Left colon (tissue), 2 donors: ENCODE data around the gene DBH. TPM values are rescaled to one million over a fixed set of nuclear protein-coding genes. Genes with fewer than 3 reads are reported as not detected.

Source experiments
- ATAC-seq: fragments of 200-7000 bp; cut with Tn5 transposase; one replicate; pipeline ENCODE4 v1.9.1; 2020; ENCODE audit warnings: mild to moderate bottlenecking, moderate library complexity
- DNase-seq, 2 donors: peaks; one replicate each; pipeline ENCODE4 v3.0.0-alpha.2; 2020
- intact Hi-C, 2 donors: fragments of 100-400 bp; cut with DNase I in 1 of 2; cut with micrococcal nuclease in 1 of 2; formaldehyde crosslinking; loops; one replicate each; pipeline versions ENCODE4 v1.11.2 to v1.14.0; 2022; cut with DNase I, micrococcal nuclease
- total RNA-seq, 2 donors: library from RNA; stranded (reverse); fragmentation: NEBNext Ultra II Directional; extraction: Animal tissue kit (Norgen Biotek cat#: 25700); gene quantifications; one replicate each; pipeline ENCODE4 v1.2.1, GENCODE V29; 2021
- donor health status: DM: no; HTN: no; CAD: no.
- donor health status: DM: yes; HTN: yes; CAD: no.

The DBH gene
- total RNA-seq, 2 donors from 2014 or later = not detected

DNA sequence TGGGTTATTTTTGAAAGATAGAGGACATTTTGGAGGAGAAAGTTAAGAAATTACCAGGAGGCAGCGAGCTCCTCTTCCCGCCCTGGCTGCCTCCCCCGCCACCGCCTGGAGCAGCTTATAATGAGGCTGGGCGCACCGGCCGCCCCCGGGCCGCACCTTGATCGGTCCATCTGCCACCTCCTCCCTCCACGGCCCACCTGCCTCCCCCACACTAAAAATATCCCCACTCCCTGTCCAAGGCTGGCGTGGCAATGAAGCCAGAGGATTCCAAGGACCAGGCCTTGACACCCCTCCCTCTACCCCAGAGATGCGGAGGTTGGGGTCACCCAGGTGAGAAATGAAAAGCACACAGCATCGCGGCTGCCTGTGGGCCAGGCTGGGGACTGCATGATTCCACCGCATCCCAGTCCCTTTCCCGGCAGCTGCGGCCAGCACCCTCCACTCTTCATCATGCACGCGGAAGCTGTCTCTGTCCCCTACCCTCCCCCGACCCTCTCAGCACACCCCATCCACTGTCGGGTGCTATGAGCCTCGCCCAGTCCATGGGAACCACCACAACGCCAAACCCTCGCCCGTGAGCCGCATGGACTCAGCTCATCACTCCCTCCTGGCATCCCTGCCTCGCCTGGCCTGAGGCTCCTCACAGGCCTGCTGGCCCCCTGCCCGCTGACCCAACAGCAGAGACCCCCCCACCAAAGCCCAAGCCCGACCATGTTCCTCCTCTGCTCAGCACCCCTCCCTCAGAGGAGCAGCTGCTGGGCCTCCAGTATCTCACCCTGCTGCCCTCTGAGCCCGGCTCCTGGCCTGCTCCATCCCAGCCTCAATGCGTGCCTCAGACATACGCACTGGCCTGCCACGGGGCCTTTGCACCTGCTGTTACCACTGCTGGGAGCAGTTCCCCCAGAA lies 51.9 kb downstream of the DBH start:
- ATAC-seq = no peak
- DNase-seq = no peak
- intact Hi-C loops = no loop called here

DNA sequence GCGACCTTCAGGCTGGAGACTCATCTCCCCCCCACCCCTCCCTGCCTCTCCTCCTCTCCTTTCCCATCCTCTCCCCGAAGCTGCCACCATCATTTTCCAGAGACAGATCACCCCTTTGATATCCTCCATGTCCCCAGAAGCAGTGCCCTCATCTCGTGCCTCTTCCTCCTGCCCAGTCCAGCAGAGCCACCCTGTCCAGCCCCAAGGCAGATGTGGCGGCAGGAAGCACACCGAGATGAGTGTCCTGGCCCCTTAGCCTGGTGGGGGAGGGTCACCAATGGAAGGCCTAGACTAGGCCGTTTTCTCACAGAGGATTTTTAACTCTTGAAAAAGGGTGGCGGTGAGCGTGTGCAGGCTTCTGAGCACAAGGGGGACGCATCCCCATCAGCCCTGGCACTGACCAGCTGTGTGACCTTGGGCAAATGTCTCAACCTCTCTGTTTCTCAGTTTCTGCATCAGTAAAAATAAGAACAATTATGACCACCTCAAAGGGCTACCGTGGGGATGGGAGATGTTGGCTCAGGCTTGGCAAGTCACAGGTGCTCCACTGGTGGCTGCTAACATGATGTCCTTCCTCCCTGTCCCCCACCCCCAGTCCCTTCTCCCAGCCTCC lies 53.1 kb downstream of the DBH start:
- DNase-seq (no peak), ATAC-seq (no peak)
- intact Hi-C loops = no loop called here

DNA sequence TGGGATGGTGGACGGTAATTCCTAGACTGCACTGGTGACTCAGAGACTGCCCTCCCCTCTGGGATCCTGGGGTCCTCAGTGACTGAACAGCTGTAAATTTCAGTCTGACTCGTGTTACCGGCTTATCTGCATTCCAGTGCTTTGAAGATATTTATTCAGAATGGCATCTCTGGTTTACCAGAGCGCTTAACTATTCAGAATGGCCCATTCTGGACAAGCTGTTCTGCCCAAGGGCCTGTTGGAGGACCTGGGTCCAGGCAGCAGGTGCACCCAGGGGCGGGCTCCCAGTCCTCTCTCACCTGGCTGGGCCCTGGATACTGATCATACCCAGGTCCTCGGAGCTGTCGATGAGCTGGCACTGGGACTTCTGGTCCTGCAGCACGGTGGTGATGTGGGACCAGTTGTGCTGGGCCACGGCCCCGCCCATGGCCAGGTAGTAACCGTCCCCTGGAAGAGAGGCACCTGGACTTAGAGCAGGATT lies 54.0 kb downstream of the DBH start:
- no peak for DNase-seq
- intact Hi-C loops = no loop called here
- ATAC-seq = no peak

DNA sequence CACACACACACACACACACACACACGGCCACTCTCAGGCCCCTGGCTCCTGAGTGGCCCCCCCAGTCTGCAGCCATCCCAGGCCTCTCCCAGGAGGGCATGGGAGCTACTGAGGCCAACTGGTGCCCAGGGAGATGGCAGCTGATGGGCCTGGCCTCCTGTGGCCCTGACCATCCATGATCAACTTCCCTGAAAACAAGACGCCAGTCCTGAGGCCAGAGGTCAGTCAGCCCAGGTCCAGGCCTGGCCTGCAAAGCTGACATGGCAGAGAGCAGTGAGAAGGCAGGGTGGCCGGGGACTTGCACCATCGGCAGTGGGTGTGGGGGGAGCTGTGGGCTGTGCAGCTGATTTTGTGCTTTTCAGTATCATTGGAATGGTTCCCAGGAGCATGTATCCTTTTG lies 55.0 kb downstream of the DBH start:
- ATAC-seq (no peak), DNase-seq (no peak)
- intact Hi-C loops = no loop called here

DNA sequence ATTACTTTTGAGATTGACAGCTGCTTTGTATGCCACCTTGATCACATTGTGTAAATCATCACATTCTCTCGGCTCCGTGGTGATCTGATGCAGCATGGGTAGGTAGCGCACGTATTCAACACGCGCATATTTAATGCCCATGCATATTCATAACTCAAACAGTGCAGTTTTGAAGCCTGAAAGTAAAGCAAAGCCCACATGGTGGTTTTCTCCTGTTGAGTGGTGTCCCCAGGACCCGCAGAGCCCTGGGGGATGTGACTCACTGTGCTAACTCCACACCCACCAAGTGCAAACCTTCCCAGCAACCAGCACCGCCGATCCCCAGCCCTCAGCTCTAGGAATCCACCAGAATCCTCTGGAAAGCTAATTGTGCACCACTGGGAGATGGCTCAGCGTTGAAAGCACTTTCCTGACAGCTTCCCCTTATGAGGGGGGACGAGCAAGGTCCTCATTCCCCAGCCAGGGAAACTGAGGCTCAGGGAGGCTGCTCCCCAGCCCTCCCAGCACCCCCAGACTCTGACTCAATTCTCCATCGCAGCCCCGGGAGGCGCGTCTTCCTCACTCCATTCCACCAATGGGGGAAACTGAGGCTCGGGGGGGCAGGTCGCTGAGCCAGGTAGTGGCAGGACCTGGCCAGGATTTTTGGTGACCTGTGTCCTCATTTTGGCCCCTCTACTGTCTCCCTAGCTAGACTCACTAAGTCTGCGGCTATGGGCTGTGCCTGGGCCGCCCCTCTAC lies 55.6 kb downstream of the DBH start:
- ATAC-seq = no peak
- DNase-seq = no peak
- intact Hi-C loops = no loop called here

DNA sequence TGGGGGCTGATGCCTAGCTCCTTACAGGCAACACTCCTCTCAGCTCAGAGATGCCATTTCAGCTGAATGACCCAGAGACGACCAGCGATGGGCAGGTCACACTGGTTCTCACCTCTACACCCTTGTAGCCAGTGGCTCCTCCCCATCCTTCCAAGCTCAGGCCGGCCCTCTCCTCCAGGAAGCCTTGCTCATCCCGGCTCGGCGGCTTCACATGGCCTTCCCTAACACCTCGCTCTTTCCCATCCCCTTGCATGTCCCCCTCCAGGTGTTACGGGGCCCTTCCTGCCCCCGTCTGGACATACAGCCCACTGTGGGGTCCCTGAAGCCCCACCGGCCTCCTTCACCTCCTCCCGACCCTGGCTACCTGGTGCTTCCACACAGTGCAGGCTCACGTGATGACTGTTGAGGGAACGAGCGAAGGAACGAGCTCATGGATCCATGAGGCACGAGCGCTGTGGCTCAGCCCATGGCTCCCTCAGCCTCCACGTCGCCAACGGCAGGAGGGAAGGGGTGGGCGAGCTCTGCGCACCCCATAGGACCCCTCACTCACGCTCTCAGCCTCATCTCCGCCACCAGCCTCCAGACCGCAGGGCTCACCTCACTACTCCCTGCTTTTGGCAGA lies 56.3 kb downstream of the DBH start:
- DNase-seq (no peak), ATAC-seq (no peak)
- intact Hi-C loops = no loop called here

DNA sequence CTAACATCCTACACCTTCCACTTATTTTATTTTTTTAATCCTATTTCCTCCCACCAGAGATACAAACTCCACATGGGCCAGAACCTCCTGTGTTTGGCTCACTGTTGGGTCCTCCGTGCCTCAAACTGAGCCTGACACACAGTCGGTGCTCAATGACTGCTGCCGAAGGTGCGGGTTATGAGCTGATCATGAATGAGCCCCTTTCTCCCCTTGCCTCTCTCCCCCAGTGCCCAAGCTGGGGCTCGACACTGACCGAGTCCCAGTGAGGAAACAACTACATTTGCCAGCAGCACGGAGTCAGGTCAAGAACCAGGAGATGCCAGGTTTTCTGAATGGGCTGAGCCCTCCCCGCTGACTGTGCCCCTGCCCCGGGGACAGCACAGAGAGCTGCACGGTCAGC lies 57.0 kb downstream of the DBH start:
- ATAC-seq (no peak), DNase-seq (no peak)
- intact Hi-C loops = no loop called here

DNA sequence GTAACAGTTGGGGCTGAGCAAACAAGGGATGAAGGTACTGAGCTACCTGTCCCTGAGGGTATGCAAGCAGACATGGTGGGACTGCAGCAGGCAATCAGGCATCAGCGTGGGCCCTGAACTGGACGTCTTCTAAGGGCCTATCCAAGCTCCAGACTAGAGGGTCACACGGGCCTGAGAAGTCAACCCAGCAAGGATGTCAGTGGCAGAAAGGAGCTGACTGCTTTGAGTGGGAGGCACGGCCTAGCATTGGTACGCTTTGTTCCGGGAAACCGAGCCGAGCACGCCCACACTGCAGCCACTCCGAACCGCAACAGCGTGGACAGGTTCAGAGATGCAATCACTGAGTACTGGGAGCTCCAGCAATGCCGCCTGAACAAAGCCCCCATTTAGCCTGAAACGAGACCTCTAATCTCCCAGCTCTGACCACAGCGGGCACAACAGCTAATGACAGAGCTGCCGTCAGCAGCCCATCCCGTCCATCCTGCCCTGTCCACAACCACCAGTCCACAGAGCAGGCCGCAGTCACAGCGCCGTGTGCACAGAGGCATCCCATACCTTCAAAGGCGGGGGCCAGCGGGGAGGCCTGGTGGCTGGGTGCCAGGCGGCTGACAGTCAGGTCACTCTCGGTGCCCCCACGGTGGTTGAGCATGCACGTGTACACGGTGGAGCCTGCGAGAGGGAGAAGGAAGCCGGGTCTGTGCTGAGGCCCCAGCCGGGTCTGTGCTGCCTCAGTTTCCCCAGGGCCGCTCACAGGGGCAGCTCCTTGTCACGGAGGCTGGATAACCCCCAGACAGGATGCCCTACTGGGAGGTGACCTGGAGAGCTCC lies 57.8 kb downstream of the DBH start:
- ATAC-seq (no peak), DNase-seq (no peak)
- intact Hi-C loops = no loop called here

DNA sequence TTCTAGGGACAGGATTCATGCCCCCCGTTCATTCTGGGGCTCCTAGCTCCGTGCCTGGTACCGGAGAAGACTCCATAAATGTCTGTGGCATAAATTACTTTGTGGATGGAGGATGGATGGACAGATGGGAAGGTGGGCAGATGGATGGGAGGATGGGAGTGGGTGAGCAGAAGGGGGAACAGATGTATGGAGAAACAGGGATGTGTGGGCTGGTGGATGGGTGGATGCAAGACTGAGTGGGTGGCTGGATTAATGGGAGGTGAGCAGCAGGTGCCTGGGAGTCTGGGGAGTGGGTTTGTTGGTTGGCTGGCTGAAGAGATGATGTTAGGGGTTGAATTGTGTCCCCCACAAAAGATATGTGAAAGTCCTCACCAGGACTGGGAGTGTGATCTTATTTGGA lies 58.5 kb downstream of the DBH start:
- DNase-seq (no peak), ATAC-seq (no peak)
- intact Hi-C loops = no loop called here

DNA sequence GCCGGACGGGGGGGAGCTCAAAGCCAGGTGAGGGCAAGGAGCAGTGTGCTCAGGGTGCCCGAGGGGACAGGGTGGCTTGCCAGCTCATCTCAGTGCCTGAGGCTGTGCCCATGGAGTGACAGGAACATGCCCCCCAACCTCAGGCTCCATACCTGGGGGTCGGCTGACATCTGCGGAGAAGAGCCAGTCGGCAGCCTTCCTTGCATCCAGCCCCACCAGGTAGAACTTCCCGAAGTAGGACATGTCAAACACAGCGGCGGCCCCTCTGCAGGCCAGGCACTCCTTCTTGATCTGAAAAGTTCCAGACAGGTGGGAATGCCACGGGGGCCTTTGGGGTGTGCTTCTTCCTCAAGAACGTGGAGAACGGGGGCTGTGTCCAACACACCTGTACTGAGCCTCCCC lies 59.9 kb downstream of the DBH start:
- no peak for ATAC-seq
- intact Hi-C loops = no loop called here
- DNase-seq = no peak

DNA sequence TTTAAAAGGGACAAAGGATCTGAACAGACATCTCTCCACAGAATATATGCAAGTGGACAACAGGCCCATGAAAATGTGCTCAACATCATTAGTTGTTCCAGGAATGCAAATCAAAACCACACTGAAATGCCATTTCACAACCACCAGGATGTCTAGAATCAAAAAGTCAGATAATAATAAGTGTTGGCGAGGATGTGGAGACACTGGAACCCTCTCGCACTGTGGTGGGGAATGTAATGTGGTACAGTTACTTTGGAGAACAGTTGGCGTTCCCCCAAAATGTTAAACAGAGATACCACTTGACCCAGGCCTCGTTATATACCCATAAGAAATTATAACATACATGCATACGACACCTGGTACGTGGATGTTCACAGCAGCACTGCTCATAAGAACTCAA lies 63.4 kb downstream of the DBH start:
- DNase-seq = no peak
- no peak for ATAC-seq
- intact Hi-C loops = no loop called here

DNA sequence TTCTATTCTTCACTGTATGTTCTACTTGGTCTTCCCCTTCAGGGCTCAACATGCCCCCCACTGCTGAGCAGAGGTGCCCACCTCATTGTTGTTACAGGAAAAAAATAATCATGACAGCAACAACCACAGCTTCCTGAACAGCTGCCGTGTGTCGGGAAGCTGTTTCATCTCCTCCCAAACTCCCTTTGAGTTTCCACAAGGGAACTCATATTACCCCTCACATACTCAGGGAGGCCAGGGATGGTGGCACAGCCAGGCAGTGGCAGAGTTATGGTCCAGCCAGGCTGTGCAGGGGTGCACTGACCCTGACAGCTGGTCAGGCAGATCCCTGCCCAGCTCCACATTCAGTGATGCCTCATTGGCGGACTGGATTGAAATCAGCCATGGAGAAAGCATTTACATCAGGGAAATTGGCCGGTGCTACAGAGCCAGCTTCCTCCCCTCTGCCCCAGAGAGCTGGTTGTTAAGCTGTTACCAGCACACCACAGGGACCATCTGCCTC lies 64.7 kb downstream of the DBH start:
- ATAC-seq = no peak
- intact Hi-C loops = no loop called here
- no peak for DNase-seq

DNA sequence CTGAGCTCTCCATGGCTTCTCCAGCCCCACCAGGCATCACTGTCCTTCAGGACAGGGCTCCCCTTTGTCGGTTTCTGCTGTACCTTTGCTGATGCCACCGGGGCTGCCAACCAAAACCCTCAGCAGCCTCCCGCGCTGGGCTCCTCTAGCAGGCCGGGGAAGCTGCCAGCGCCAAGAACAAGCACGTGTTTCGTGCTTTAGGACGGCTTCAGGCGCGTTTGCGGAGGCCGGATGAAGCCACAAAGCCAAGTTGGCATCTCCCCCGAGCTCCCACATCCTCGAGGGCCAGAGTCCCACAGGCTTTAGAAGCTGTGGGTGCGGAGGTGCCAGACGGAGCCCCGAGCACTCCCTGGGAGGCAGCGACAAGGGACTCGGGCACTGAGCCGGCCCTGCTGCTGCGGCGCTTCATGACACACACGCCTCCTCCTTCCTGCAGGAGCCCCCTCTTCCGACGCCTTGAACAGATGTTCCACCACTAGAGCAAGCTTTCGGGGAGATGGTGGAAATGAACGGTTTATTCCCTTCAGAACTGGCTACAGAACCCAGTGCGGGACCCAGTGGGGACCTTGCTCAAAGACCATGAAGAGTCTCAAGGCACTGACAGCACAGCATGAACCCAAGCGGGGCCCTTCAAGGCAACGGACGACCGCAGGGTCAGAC lies 65.3 kb downstream of the DBH start:
- intact Hi-C loops = no loop called here
- DNase-seq (no peak), ATAC-seq (no peak)

DNA sequence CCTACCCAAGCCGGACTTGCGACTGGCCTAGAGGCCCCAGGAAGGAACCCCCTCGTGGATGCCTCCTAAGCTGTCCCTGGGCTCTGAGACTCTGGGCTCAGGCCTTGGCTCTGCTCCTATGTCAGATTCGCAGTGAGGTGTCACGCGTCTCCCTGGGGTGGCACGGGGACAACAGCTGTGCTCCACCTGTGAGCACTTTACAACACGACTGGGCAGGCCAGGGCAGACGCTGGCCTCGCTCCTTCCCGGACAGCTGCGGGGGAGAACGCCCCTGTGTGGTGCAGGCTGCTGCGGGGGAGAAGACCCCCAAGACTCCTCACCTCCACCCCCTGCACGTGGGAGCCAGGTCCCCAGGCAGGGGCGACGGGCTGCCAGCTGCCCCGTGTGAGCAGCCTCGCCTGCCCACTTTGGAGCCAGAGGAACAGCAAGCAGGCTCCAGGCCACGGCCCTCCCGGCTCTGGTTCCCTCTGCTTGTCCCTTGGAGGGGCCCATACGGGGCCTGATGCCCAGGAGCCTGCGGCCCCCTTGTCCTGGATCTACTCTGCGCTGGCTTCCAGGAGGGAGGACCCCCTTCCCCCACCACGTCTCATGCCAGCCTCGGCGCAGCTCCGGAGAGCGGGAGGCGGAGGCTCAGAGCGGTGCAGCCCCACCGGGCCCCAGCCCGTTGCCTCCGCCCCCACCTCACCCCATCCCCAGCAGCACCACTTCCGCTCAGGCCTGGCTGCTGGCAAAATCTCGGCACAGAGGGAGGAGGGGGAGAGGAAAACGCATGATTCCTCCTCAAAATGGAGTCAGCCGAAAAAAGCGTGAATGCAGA lies 66.0 kb downstream of the DBH start:
- intact Hi-C loops = no loop called here
- ATAC-seq = no peak
- DNase-seq = no peak

DNA sequence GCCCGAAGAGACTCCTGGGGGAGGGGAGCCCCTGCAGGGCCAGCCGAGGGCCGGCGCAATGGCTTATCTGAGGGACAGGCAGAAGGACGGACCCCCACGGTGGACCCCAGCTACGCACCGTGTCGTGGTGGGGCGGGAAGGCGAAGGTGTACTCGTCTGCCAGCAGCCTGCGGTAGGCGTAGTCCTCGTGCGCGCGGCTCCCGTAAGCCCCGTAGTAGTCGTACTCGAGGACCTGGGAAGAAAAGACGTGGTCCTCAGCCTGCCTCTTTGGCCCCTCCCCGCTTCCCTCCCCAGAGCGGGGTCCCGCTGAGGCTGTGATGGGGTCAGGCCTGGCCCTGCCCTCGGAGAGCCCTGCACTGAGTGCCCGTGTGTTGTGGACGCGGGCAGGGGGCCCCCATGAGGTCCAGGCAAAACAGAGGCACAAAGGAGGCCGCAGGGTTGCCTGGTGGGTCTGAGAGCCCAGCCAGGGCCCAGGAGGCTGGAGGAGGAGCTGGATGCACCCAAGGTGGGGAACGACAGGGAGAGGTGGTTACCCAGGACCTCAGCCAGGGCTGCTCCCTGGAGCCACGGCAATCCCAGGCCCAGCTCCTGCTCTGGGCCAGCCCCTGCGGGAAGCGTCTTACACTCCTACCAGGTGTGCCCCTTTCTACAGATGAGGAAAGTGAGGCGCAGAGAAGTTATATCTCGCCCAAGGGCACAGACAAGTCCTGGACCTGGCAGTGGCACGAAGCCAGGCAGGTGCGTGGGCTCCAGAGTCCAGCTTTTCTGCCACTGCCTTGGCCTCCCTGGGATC lies 66.8 kb downstream of the DBH start:
- intact Hi-C loops = no loop called here
- no peak for DNase-seq
- ATAC-seq = no peak

DNA sequence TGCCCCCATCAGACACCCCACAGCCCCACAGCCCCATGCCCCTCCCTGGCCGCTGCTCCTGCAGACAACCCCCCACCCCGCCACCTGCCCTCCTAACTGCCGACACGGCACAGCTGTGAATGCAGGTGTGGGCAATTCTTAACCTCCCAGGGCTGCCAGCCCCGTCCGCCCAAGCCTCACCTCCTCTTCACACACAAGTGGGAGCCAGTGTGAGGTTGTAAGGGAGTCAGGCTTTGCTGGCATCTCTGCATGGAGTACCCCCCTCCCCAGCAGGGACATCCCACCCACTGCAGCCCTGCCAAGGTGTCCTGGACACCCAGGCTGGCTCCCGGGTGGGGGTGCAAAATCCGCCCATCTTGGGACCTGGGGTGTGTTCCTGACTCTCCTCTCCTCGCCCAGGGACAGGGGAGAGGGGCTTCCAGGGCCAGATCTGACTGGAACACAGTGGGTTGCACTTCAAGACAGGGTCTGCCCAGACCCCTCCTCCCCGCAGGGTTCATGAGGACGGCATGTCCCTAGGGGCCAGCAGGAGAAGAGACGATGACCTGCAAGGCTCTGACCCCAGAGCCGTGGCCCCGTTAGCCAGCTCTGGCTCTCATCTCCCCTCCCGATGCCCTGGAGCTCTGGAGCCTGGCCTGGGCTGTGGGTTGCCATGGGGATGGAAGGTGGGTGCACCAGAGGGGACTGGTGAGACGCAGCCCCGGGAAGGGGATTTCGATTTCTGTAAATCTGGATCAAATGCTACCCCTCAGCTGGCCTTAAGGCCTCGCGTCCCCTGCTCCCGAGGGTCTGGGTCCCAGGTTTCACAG lies 67.6 kb downstream of the DBH start:
- ATAC-seq (no peak), DNase-seq (no peak)
- intact Hi-C loops = no loop called here
